IPS DF 6.9 (cell line): ENCODE measurements around the gene FICD.

Experiments
- DNase-seq: peaks from one replicate; pipeline ENCODE4 v3.0.0-alpha.2; 2013; ENCODE audit warnings: low read depth, low spot score
- H3K27ac ChIP-seq: one replicate; pipeline ENCODE4 v1.5.1; 2013; ENCODE audit warnings: low read length, control low read depth
- H3K27me3 ChIP-seq: 2 replicates; pipeline ENCODE4 v1.6.1; 2013; ENCODE audit warnings: mild to moderate bottlenecking, low read length; ENCODE audit not compliant: control insufficient read depth, insufficient read depth
- H3K36me3 ChIP-seq: 2 replicates; pipeline ENCODE4 v1.6.1; 2013; ENCODE audit warnings: low read length; ENCODE audit not compliant: control insufficient read depth, insufficient read depth
- H3K4me1 ChIP-seq: 2 replicates; pipeline ENCODE4 v1.6.1; 2013; ENCODE audit warnings: low read length; ENCODE audit not compliant: control insufficient read depth, insufficient read depth
- H3K4me3 ChIP-seq: 2 replicates; pipeline ENCODE4 v1.5.1; 2013; ENCODE audit warnings: mild to moderate bottlenecking, low read length
- H3K9me3 ChIP-seq: 2 replicates; pipeline ENCODE4 v1.6.1; 2013; ENCODE audit warnings: low read length, inconsistent platforms; ENCODE audit not compliant: control insufficient read depth, insufficient read depth
- WGBS: extraction: QIAGEN DNeasy Blood & Tissue Kit; methylation state at CpG from one replicate; pipeline ENCODE4 v1.1.7; 2013; ENCODE audit warnings: mixed read lengths, missing lambda C conversion rate; ENCODE audit not compliant: insufficient read length, insufficient coverage; 5-methylcytosine and 5-hydroxymethylcytosine counted together

The FICD gene

DNA sequence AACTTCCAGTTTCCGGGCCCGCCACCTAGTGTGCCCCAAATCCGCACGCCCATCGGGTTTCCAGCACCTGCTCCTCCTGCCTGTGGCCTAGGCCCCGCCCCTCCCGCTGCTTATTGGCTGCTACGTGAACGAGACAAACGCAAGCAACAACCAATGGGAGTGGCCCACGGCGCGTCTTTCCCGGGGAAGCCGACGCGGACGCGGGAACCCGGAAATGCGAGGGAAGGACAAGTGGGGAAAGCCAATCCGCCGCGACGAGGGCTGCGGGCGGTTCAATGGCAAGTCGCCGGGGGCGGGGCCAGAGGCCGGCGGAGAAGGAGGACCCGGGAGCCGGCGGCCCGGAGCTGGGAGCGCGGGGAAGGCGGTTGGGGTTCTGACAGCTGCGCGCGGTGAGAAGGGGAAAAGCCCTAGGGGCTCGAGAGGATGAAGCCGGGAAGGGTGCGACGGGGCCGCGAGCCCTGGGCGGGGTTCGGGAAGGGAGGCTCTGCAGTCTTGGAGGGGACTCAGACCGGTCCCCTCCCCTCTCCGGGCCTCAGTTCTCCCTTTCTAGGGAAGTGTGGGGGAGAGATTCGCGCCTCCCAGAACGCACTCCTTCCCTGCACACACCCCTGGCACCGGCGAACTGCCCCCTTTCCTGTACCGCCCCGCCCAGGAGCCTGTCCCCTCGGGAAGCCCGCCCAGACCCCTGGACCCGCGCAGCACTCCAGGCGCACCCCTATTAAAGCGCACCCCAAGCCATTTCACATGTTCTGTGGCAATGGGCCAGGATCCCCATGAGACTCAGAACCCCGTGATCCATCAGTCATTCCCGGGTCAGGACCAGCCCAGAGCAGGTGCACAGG lies at the start of gene FICD:
Gene FICD (plus strand): TSS at position 305 of the 842 bp plus-strand sequence. CDS start 1,696 bp downstream, outside the sequence.
- peak; percentile 99 for DNase-seq
- no CpG with 5 or more reads among the region's 67 CpGs for WGBS
- H3K27ac ChIP-seq: no peak within 1 kb of the TSS
- H3K4me1 ChIP-seq: no peaks in the 10 kb centered on the region
- H3K27me3 ChIP-seq: no peaks in the 10 kb centered on the region
- no peaks in the 10 kb centered on the region for H3K9me3 ChIP-seq
- peaks cover 17% of the 10 kb centered on the region for H3K36me3 ChIP-seq
- peak within 1 kb of the TSS; percentile 80 for H3K4me3 ChIP-seq

DNA sequence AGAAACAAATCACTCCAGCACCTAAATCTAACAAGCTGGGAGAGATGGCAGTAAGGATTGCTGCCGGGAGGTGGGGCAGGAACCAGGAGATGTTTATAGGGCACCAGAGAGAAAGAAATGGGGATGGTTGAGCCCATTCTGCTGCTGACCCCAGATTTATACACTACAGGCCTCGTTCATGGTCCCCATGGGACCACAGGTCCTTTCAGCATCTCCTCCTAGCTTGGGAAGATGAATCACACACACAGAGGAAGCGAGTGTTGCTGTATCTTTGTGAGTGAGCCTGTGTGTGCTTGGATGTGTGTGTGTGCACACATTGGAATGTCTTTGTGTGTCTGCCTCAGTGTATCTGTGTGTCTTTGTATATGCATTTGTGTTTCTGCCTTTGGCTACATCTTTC lies 49.7 kb upstream of the FICD start:
- no peaks in the 10 kb centered on the region for H3K27me3 ChIP-seq
- no peaks in the 10 kb centered on the region for H3K4me1 ChIP-seq
- H3K9me3 ChIP-seq: no peaks in the 10 kb centered on the region
- DNase-seq: no peak
- no peaks in the 10 kb centered on the region for H3K36me3 ChIP-seq
- no CpG with 5 or more reads among the region's 3 CpGs for WGBS
- no peak overlapping the region for H3K4me3 ChIP-seq
- no peak overlapping the region for H3K27ac ChIP-seq

DNA sequence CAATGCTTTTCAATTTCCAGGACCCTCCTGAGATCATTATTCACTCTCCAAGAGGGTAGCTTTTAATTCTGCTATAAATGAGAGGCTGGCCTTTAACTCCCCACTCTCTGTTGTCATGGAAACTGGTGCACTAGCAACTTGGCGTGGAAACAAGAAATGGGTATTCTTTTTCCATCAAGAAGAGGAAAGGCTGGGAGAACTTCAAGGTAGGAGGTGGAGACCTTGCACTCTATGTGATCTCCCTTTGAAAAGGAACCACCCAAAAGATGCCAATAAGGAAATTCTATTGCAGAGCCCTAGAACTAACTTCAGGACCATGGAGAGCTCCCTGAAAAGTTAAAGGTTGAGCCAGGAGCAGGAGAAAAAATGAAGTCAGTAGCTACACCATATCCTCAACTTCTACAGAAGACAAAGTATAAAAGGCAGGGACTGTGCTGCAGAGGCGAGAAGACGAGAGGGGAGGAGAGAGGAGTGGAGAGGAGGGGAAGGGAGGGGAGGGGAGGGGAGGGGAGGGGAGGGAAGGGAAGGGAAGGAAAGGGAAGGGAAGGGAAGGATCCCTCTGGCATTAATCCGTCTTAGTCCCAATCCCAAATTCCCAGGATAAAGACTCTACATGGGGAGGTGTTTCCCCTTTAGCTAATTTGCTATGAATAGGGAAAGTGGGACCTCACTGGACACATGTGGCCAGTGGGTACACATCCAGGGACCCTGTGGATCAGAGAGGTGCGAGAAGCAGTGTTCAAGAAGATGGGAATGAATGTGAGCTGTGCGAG lies 46.7 kb upstream of the FICD start:
- no peak for DNase-seq
- Histone ChIP-seq H3K27me3 (no peaks in the 10 kb centered on the region), H3K4me1 (no peaks in the 10 kb centered on the region), H3K36me3 (no peaks in the 10 kb centered on the region), H3K27ac (no peak overlapping the region), H3K9me3 (no peaks in the 10 kb centered on the region), H3K4me3 (no peak overlapping the region)
- no CpG with 5 or more reads among the region's 6 CpGs for WGBS

DNA sequence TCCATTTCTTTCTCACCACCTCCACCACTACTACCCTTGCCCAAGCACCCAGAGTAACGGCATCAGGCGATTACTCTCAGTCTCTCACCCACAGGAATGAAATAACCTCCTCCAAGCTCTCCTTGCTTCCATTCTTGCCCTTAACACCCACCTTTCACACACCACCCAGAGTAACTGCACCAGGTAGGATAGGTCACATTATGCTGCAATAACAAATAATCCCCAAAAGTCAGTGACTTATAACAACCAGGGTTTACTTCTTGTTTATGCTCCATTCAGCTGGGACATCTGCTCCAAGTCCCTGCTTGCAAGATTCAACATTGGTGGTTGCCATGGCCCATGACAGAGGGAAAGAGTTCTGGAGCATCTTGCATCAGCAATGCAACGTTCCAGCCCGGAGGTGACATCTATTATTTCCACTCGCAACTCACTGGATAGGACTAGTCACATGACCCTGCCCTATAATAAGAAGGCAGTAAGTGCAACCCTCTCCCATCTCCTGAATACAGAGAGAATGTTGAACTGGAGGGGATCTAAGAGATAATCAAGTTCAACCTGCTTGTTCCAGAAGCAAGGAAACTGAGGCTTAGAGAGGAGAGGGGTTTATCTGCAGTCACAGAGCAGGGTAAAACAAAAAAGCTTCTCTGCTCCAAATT lies 41.5 kb upstream of the FICD start:
- Histone ChIP-seq H3K27me3 (no peaks in the 10 kb centered on the region), H3K9me3 (no peaks in the 10 kb centered on the region), H3K4me1 (no peaks in the 10 kb centered on the region), H3K27ac (no peak overlapping the region), H3K4me3 (no peak overlapping the region), H3K36me3 (no peaks in the 10 kb centered on the region)
- DNase-seq: no peak
- no CpG with 5 or more reads among the region's 5 CpGs for WGBS

DNA sequence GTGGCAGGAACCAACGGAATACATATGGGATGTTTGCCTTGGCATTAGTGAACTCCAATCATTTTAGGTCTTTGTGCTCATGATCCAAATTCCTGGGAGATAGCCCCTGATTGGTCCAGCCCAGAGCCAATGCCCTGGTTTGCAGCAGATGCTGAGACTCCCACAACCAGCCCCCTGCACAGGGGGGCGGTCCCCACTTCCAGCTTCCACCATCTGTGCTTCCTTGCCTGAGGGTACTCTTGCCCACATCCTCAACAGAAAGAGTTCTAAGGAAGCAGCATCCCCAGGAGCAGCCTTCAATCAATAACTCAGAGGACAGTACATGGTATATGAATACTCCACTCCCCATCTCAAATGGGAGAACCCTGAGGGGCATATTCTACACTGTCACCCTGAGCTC lies 39.7 kb upstream of the FICD start:
- Histone ChIP-seq H3K4me3 (no peak overlapping the region), H3K27ac (no peak overlapping the region), H3K4me1 (no peaks in the 10 kb centered on the region), H3K27me3 (no peaks in the 10 kb centered on the region), H3K36me3 (no peaks in the 10 kb centered on the region), H3K9me3 (no peaks in the 10 kb centered on the region)
- no CpG with 5 or more reads among the region's 2 CpGs for WGBS
- DNase-seq: no peak

DNA sequence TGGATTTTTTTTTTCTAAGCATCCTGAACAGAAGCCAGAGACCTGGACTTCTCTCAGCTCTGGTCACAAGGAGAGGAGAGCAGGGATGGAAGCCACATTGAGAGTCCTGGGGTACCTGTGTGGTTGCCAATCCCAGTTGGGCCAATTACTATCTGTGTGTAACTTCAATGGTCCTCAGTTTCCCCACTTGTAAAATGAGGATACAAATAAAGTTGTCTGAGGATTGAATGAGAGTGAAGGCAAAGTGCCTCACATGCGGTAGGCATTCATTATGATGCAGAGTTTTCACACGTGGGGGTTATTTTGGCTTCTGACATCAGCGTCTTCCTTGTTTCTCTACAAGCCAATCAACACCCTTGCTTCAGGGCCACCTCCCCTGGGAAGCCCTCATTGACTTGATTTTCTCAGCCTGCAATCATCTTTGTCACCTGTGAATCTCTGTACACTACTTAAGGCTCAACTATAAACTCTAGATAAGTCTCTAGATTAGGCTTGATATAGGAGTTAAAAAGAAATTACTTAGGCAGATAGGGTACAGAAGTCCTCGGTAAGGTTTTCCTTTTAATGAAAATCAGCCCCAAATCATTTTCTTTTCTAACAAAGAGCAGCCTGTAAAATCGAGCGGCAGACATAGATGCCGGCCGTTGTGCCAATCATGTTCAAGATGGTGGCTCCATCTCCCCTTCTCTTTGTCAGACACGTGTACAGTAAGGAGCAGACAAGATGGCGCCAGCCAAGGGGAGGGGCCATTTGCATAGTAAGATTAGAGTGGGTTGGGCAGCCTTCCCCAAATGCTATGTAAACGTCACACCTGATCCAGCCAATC lies 37.8 kb upstream of the FICD start:
- H3K4me3 ChIP-seq: no peak overlapping the region
- DNase-seq: no peak
- no peaks in the 10 kb centered on the region for H3K9me3 ChIP-seq
- no peaks in the 10 kb centered on the region for H3K27me3 ChIP-seq
- no peaks in the 10 kb centered on the region for H3K36me3 ChIP-seq
- H3K4me1 ChIP-seq: no peaks in the 10 kb centered on the region
- H3K27ac ChIP-seq: no peak overlapping the region
- WGBS: no CpG with 5 or more reads among the region's 11 CpGs

DNA sequence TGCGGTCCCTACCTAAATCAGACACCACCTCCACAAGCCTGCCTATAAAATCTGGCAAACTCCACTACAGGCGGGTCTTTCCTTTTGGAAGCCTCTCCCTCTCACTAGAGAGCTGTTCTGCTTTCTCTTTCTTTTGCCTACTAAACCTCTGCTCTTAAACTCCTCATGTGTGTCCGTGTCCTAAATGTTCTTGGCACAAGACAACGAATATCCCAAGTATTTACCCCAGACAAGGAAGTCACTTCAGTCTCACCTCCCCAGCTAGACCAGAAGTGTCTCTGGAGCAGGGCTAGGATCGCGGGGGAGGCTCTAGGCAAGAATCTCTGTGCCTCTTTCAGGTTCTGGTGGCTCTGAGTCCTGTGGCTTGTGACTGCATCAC lies 37.2 kb upstream of the FICD start:
- no peaks in the 10 kb centered on the region for H3K4me1 ChIP-seq
- no peaks in the 10 kb centered on the region for H3K36me3 ChIP-seq
- no peaks in the 10 kb centered on the region for H3K27me3 ChIP-seq
- WGBS: no CpG with 5 or more reads among the region's 6 CpGs
- no peak overlapping the region for H3K27ac ChIP-seq
- no peaks in the 10 kb centered on the region for H3K9me3 ChIP-seq
- DNase-seq: no peak
- H3K4me3 ChIP-seq: no peak overlapping the region

DNA sequence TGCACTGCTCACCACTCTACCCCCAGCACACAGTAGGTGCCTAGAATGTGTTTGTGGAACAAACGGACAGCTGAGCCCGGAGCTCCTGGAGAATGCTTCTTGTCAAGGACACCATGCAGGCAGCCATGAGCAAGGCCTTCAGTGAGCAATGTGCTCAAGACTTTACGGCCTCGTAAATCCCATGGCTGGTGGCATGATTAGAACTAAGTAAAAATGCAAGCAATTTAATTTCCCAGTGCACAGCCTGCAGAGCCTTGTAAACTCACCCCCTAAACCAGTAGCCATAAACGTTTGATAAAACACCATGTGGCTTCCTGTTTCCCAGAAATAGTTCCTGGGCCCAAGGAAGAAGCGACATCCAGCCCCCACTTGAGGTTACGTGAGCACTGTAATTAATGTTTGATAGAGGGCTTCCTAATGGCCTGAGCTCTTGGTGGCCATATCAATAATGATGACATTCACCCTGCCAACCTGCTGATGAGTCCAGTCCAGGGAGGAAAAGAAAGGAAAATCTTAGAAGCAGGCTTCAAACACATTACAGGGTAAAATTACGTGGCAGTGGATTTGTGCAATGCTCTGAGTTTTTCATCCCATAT lies 36.4 kb upstream of the FICD start:
- no peaks in the 10 kb centered on the region for H3K4me1 ChIP-seq
- no peak overlapping the region for H3K4me3 ChIP-seq
- H3K27ac ChIP-seq: no peak overlapping the region
- H3K9me3 ChIP-seq: no peaks in the 10 kb centered on the region
- no peaks in the 10 kb centered on the region for H3K36me3 ChIP-seq
- H3K27me3 ChIP-seq: no peaks in the 10 kb centered on the region
- no peak for DNase-seq
- no CpG with 5 or more reads among the region's 8 CpGs for WGBS

DNA sequence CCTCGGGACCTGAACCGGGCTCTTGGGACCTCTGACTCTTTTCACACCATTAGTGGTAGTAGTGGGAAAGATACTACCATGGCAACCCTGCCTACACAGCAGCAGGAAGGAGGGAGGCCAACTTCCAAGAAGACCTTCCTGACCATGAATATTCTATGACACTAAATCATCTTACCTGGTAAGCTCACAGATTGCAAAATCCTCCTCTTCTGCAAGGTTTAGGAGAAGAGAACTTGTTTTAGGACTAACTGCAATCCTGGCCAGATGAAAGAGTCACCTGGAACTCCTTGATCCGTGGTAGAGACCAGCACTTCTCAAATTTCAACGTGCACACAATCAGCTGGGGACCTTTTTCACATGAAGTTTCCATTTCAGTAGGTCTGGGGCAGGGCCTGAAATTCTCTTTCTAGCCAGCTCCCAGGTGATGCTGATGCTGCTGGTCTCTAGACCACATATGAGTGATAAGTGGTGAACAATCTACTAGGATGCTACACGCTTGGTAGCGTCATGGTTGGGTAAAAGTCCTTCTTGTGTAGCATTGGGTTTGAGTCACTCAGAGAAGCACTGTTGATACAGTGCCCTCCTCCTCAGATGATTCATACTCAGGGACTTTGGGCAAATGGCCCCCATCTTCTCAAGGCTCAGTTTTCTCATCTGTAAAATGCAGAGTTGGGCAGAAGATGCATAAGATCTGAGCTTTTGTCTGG lies 35.6 kb upstream of the FICD start:
- H3K4me3 ChIP-seq: no peak overlapping the region
- H3K36me3 ChIP-seq: no peaks in the 10 kb centered on the region
- H3K27me3 ChIP-seq: no peaks in the 10 kb centered on the region
- H3K27ac ChIP-seq: no peak overlapping the region
- no peaks in the 10 kb centered on the region for H3K4me1 ChIP-seq
- DNase-seq: no peak
- no peaks in the 10 kb centered on the region for H3K9me3 ChIP-seq
- WGBS: no CpG with 5 or more reads among the region's 6 CpGs
